Right renal cortex interstitium (tissue), 3 donors: ENCODE results near the gene DOCK3. TPM values are rescaled to one million over a fixed set of nuclear protein-coding genes. Genes with fewer than 3 reads are reported as not detected.
A peak's percentile ranks its signal among the peaks of the same experiment; 100 is the strongest.
"Not testable (repeated sequence)": the region's sequence is repeated elsewhere in the genome, so short reads cannot be mapped to it uniquely, and the experiment has no call there.

Experiments
- DNase-seq, 3 donors: peaks; one replicate each; pipeline ENCODE4 v3.0.0-alpha.2; 2013; ENCODE audit warnings: low read depth in 3 of 3, low spot score in 2 of 3
- polyA plus RNA-seq, 3 donors: library from polyadenylated mRNA; unstranded; fragments of 120-200 nt; gene quantifications; one replicate each; pipeline ENCODE4 v1.2.1, GENCODE V29; 2013; ENCODE audit not compliant: insufficient read length in 3 of 3

Gene DOCK3
- polyA plus RNA-seq, 3 donors = 0.88 to 1.4 (median 1.2) TPM

DNA sequence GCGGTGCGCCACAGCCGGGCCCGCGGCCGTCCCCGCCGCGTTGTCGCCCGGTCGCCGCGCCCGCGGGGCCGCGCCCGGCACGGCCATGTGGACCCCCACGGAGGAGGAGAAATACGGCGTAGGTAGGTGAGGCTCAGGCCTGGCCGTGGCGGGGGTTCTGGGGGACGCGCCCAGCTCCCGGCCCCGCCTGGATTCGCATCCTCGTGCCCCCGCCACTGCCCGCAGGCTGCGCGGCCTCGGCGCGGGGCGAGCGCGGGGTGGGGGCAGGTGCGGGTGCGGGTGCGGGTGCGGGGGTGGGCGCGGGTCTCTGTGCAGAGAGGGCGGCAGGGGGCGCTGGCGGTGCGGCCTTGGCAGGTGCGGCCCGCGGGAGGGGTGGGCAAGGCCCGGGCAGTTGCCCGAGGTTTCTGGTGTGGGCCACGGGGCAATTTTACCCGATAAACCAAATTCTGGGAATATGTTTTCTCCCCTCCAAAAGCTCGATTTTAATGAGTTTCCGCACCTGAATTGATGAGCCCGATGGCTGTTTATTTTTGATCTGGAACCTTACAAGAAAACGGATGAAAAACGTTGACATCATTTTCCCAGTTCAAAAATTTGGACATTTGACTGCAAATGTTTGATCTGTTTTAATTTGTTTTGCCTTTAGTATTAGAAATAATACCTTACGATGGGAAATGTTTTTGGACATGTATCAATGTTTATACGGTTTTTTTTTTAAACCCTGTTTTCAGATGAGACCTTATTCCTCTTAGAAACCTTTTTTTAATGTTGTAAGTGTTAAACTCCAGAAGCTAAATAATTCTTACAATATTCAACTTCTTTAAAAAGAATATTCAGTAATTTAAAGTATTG lies 678 bp downstream of the DOCK3 start:
- DNase-seq = no peak

DNA sequence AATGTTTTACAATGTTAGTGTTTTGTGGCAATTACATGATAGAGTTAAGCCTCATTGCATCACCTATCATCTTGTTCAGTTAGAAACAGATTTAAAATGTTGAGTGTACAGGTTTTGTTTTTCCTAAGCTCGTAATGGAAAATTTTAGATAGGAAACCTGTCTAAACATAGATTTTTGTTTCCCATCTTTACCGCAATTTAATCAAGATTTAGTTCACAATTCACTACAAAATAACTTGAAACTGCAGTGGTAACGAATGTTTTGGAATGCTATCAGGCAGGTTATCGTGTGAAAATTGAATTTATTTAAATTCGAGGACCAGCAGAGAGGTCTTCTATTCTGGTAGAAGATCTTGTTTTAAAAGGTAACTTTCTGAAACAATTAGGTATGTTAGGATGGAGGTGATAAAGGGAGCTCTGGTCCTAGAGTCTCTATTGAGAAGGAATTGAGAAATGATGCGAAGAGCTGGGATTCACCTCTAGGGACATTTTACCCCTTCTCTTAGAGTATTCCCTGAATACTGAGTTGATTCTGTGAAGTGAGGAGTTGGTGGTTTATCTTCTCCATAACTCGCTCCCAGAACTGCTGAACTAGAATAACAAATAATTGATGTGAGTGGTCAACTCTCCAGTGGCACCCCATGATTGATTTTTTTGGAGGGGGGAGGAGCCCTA lies 1.4 kb downstream of the DOCK3 start:
- DNase-seq = no peak

GRCh38 chr3:50687127-50687751 lies 12.5 kb downstream of the DOCK3 start:
- no peak for DNase-seq

- DNase-seq = no peak
These were observed 13.2 kb downstream of the DOCK3 start for GRCh38 chr3:50687916-50688315.

DNA sequence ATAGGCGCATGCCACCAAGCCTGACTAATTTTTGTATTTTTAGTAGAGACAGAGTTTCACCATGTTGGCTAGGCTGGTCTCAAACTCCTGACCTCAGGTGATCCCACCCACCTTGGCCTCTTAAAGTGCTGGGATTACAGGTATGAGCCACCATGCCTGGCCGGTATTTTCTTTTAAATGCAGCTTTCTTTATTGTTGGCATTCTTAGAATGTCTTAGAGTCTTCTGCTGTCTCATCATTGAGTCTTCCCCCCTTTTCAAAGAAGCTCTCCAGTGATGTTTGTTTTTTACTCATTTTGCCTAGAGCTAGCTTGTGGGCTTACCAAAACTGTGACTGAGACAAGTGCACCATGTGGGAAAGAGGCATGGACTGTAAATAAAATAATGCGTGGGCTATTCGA lies 13.9 kb downstream of the DOCK3 start:
- not testable (repeated sequence) for DNase-seq

DNA sequence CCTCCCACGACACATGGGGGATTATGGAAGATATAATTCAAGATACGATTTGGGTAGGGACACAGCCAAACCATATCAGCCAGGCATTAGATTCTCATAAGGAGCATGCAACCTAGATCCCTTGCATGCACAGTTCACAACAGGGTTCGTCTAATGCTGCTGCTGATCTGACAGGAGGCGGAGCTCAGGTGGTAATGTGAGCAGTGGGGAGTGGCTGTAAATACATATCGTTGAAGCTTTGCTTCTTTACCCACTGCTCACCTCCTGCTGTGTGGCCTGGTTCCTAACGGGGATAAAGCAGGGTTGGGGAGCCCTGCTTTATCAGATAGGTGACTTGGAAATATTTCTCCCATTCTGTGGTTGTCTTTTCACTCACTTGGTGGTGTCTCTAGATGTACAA lies 14.8 kb downstream of the DOCK3 start:
- no peak for DNase-seq

DNA sequence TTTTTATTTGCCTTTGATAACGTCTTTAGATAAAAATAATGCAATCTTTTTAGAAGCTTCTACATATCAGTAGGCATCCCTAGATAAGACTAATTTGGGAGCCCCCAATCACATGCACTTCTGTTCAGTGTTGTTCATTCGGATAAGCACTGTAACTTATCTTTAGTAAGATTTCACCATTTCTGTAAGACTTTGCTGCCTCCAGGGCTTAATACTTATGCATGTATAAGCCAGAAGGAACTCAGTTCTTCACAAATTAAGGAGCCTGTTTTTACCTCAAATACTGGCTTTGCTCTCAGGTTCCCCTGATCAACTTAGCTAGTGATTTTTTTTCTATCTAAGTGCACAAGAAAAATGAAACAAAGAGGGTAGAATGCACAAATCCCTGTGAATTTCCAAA lies 20.3 kb downstream of the DOCK3 start:
- DNase-seq = no peak

DNA sequence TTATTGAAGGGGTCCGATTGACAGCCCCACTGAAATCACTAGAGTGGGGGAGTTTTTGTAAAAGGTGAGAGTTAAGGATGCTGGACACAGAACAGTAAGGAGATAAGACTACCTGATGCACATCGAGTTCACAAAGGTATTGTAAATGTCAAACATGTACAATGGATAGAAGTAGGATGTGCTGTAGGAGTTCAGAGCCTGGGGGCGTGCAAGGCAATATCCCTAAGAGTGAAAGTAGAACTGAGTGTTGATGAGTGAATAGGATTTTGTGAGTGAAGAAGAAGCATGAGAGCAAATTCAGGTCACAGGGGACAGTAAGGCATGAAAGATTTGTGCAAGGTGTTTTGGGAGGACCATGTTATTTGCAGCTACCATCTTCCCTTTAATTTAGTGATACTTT lies 21.5 kb downstream of the DOCK3 start:
- no peak for DNase-seq

GRCh38 chr3:50698269-50698668 lies 23.5 kb downstream of the DOCK3 start:
- DNase-seq = no peak

GRCh38 chr3:50708620-50709019 lies 33.9 kb downstream of the DOCK3 start:
- peak in 1 of 3 donors; percentile 2 for DNase-seq

DNA sequence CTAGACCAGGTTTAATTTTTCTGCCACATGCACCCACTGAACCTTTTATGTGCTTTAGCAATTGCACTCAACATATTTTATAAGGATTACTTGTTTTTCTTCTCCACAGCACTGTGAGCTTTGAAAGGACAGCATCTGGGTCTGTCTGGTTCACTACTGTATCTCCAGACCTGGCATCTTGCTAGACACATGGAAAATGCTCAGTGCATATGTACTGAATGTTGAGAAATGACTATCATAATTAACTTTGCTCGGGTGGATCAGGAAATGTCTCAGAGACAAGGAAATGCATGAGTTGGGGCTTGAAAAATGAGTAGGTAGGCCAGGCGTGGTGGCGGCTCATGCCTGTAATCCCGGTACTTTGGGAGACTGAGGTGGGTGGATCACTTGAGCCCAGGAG lies 40.2 kb downstream of the DOCK3 start:
- no peak for DNase-seq

GRCh38 chr3:50724831-50725230 lies 50.1 kb downstream of the DOCK3 start:
- DNase-seq = no peak

GRCh38 chr3:50734985-50735384 lies 60.3 kb downstream of the DOCK3 start:
- no peak for DNase-seq

DNA sequence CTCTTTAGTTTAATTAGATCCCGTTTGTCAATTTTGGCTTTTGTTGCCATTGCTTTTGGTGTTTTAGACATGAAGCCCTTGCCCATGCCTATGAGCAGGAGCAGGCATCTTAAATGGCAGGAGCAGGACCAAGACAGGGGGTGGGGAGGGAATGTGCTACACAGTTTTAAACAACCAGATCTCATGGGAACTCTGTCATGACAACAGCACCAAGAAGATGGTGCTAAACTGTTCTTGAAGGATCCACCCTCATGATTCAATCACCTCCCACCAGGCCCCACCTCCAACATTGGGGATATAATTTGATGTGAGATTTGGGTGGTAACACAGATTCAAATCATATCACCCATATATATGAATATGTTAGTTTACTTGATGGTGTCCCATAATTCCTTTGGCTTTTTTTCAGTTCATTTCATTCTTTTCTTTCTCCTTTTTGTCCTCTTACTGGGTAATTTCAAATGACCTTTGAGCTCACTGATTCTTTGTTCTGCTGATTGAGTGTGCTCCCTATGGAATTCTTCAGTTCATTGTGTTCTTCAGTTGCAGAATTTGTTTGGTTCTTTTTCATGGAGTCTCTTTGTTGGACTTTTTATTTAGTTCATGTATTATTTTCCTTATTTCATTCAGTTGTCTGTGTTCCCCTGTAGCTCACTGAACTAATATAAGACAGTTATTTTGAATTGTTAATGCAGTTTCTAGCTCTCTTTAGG lies 62.6 kb downstream of the DOCK3 start:
- DNase-seq = no peak

DNA sequence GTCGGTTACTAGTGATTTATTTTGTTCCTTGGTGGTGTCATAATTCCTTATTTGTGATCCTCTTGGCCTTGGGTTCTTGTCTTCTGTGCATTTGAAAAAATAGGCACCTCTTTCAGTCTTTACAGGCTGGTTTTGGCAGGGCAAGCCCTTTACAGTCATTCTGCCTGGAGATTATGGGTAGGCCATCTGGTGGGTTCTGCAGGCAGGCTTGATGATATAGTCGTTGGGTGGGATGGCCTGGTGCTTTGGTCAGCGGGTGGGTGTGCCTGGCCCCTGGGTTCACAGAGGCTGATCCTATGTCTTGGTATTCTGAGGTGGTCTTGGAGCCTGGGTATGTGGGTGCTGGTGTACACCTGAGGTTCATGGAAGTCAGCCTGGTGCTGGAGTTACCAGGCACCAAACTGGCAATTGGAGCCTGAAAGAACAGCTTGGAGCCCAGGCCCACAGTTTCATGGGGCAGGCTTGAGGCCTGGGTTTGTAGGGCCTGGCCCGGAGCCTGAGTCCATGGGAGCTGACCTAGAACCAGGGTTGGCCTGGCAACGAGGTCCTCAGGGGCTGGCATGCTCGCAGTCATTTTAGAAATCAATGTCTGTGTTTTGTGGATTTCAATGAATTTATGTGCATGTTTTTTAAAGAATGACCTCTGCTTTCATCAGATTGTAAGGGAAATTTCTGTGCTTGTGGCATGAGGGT lies 63.3 kb downstream of the DOCK3 start:
- DNase-seq = no peak

GRCh38 chr3:50743643-50744042 lies 68.9 kb downstream of the DOCK3 start:
- no peak for DNase-seq

DNA sequence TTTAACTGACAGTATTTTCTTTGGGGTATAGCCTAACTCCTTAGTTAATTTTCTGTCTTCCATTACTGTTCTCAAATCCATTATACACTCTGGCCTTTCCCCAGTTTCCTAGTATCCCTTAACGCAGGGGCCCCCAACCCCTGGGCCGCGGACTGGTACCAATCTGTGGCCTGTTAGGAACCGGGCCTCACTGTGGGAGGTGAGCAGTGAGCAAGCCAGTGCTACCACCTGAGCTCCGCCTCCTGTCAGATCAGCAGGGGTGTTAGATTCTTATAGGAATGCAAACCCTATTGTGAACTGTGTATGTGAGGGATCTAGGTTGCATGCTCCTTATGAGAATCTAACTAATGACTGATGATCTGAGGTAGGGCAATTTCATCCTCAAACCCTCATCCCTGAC lies 75.1 kb downstream of the DOCK3 start:
- no peak for DNase-seq

- DNase-seq = no peak
These were observed 84.3 kb downstream of the DOCK3 start for GRCh38 chr3:50759015-50759414.

DNA sequence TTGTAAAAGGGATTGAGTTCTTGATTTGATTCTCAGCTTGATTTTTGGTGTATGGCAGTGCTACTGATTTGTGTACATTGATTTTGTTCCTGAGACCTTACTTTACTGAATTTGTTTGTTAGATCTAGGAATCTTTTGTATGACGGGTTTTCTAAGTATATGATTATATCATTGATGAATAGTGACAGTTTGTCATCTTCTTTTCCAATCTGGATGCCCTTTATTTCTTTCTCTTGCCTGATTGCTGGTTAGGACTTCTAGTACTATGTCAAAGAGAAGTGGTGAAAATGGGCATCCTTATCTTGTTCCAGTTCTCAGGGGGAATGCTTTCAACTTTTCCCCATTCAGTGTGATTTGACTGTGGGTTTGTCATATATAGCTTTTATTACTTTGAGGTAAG lies 103.0 kb downstream of the DOCK3 start:
- no peak for DNase-seq

DNA sequence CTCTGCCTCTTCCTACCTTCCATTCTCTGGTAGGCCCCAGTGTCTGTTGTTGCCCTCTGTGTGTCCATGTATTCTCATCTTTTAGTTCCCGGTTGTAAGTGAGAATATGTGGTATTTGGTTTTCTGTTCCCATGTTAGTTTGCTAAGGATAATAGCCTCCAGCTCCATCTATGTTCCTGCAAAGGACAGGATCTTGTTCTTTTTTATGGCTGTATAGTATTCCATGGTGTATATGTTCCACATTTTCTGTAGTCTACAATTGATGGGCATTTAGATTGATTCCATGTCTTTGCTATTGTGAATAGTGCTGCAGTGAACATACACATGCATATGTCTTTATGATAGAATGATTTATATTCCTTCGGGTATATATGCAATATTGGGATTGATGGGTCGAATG lies 107.0 kb downstream of the DOCK3 start:
- DNase-seq = not testable (repeated sequence)

DNA sequence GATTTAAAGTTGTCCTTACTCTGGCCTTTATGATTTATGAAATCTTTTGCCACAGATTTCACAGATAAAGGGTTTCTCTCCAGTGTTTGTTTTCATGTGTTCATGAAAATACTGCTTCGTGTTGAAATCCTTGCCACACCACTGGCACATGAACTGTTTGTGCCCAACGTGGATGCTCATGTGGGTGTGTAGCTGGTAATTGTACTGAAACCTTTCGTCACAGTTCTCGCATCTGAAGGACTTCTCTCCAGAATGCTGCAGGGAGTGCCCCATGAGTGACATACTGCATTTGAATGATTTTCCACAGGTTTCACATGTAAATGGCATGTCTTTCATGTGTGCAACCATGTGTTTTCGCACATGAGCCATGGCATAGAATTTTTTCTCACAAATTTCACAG lies 111.9 kb downstream of the DOCK3 start:
- no peak for DNase-seq
